ENCODE measurements around the gene CD44.

DNA sequence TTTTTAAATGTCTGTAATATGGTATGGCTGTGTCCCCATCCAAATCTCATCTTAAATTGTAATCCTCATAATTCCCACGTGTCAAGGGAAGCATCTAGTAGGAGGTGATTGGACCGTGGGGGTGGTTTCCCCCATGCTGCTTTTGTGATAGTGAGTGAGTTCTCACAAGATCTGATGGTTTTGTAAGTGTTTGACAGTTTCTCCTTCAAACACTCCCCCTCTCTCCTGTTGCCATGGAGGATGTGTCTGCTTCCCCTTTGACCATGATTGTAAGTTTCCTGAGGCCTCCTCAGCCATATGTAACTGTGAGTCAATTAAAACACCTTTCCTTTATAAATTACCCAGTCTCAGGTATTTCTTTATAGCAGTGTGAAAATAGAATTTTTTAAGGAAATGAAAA is 31.1 kb upstream of the CD44 start:
- TF ChIP-seq, protein P1, sequence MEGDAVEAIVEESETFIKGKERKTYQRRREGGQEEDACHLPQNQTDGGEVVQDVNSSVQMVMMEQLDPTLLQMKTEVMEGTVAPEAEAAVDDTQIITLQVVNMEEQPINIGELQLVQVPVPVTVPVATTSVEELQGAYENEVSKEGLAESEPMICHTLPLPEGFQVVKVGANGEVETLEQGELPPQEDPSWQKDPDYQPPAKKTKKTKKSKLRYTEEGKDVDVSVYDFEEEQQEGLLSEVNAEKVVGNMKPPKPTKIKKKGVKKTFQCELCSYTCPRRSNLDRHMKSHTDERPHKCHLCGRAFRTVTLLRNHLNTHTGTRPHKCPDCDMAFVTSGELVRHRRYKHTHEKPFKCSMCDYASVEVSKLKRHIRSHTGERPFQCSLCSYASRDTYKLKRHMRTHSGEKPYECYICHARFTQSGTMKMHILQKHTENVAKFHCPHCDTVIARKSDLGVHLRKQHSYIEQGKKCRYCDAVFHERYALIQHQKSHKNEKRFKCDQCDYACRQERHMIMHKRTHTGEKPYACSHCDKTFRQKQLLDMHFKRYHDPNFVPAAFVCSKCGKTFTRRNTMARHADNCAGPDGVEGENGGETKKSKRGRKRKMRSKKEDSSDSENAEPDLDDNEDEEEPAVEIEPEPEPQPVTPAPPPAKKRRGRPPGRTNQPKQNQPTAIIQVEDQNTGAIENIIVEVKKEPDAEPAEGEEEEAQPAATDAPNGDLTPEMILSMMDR (conservative IDR thresholded peaks at IDR 0.05 in 1 of 2, IDR thresholded peaks at IDR 0.05 in 1 of 2; ENCODE audit: extremely low read depth in 1 of 2, insufficient read depth in 1 of 2, low read depth in 1 of 2, low read length in 2 of 2), result no peak
- no peak for TF ChIP-seq EZH2 (IDR thresholded peaks at IDR 0.05; ENCODE audit: borderline replicate concordance, low read length)
